ENCODE results near the gene DCST1.

- TF ChIP-seq CTCF (IDR thresholded peaks at IDR 0.05; ENCODE audit: insufficient read depth, low read length) (no peak), POLR2AphosphoS5 (IDR thresholded peaks at IDR 0.05; ENCODE audit: low read depth) (no peak), REST (IDR thresholded peaks at IDR 0.05; ENCODE audit: insufficient replicate concordance, low read depth) (no peak), GABPA (IDR thresholded peaks at IDR 0.05; ENCODE audit: low read depth) (no peak)
These were observed 30.6 kb downstream of the DCST1 start for GRCh38 chr1:155064111-155064831.
